Putamen (tissue), 1 donor: ENCODE data around the gene AGXT2.
A peak's percentile ranks its signal among the peaks of the same experiment; 100 is the strongest.

Source experiments
- DNase-seq: peaks from one replicate; pipeline ENCODE4 v3.0.0-alpha.2; 2016; ENCODE audit warnings: low spot score

Gene AGXT2

GRCh38 chr5:35047785-35048404 is at the start of gene AGXT2:
TSS of gene AGXT2 (minus strand) at chr5:35047949. CDS start at chr5:35047892, 57 bp downstream.
- no peak for DNase-seq

GRCh38 chr5:35096932-35097331 is 49.2 kb upstream of the AGXT2 start:
- DNase-seq = no peak

GRCh38 chr5:35096216-35096615 is 48.5 kb upstream of the AGXT2 start:
- no peak for DNase-seq

DNA sequence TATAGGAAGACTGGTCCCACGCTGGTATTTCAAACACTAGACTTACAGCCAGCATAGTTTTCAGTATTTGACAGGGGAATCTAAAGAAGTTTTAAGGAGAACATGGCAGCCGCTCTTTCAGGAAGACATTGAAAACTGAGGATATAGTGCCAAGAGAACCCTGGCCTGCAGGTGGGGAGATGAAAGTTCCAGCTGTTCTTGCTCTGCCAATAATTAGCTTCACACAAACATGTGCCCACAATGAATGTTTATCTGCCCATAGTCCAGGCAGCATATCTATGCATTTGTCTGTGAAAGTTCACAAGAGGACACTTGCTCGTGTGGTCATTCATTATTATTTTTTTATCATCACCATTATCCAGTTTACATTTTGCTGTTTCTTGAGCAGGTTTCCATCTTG is 47.6 kb upstream of the AGXT2 start:
- DNase-seq = no peak

- no peak for DNase-seq
Measured at GRCh38 chr5:35094948-35095347, 47.2 kb upstream of the AGXT2 start.

DNA sequence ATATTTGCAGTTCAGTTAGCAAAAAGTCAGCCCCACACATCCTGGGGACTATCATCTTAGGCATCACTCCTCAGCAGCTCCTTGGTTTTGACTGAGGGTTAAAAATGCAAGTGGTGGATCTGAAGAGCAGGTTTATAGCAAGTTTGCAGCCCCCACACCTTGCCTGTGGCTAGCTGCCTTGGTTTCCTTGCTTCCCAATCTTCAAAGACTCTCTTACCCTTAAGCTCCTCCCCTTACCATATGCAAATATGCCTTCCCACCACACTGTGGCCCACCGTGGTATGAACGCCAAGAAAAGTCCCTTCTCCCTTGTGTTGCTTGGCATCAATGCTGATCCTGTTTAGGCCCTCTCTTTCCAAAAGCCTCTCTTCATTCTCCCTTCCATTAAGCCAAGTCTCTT is 45.0 kb upstream of the AGXT2 start:
- no peak for DNase-seq

DNA sequence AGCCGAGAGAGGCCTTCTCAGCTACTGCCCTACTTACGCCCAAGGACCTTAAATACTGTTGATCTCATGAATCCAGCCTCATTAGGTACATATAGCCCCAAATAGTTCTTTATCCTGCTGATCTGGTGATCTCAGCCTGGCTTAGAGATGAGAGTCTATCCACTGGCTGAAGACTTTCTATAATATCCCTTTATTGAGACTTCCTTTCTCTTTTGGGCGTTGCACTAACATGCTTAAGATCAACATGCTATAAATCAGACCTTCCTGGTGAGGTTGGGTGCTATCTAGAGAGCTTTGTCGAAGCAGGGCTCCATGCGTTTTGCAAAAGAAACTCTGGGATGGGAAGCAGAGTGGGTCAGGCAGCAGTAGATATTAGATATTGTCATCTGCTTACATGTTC is 44.0 kb upstream of the AGXT2 start:
- DNase-seq = no peak

DNA sequence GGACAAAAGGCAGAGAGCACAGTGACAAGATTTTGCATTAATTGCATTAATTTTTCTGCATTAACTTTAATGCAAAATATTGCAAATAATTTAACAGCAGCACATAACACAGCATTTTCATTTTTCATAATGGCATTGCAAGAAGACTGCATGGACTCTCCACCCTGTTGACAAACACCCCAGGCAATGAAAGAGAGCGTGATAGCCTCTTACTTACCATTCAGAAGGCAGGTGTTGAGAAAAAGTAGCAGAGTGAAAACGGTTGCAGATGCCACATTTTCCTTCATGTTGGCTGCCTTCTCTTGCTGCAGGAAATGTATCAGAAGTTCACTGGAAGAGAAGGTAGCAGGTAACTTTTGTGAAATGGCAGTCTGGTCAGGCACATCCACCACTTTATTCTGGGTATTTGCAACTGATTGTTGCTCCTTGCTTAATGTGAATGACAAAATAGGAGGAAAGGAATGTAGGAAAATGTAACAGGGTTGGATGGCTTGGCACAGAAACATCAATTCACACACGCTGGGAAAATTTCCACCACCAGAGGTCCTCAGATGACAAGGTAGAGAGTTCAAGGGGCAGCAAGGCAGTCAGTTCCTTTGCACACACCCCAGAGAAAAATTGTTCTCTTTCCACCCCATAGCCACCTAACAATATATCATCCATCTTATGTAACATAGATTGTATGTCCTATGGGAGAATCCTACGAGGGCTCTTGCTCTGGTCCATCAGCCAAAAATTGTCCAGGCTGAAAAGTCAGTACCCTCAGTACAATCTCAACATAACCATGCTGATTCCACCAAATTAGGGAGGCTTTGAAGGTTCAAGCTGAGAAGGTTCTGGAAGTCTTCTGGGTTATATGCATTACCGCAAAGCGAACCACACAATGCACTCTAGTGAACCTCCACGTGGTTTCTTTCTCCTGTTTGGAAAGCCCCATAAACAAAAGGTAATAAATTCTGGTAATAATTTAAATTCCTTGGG is 41.9 kb upstream of the AGXT2 start:
- DNase-seq = peak; percentile 38

DNA sequence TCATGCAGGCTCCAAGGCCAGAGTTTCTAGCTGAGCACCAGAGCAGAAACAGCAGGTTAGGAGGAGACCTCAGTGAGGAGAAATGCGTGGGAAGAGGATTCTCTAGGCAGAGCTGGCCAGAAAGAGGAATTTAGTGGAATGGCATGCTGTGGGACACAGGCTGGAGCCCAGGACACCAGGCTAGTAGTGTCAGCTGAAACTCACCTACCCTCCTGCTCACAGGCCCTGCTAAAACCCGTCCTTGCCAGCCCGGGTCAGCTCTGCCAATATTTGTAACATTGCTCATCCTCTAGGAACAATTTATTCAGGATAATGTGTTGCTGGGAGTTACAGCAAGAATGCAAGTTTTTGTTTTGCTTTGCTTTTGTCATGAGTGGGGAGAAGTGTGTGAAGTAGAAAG is 40.2 kb upstream of the AGXT2 start:
- no peak for DNase-seq

- DNase-seq = no peak
Measured at GRCh38 chr5:35083150-35083549, 35.4 kb upstream of the AGXT2 start.

- no peak for DNase-seq
Measured at GRCh38 chr5:35082530-35082929, 34.8 kb upstream of the AGXT2 start.

GRCh38 chr5:35081134-35081533 is 33.4 kb upstream of the AGXT2 start:
- DNase-seq = no peak

- DNase-seq = no peak
Measured at GRCh38 chr5:35073160-35073559, 25.4 kb upstream of the AGXT2 start.

DNA sequence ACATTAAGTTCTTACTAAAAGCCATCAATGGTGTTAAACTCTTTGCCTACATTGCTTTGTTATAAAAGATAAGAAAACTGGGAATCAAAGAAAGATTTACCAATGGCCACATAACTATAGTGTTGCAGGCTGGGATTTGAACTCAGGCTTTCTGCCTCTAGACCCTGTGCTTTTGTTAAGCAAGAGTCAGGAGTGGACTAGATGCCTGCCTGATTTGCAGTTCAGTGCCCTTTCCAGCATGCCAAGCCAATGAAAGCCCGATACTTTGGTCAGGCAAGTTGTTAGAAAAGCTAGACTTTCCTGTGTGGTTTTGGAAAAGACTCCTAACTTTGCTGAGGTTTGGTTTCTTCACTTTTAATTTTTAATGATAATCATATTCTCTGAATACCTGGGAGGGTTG is 21.4 kb upstream of the AGXT2 start:
- DNase-seq = no peak

DNA sequence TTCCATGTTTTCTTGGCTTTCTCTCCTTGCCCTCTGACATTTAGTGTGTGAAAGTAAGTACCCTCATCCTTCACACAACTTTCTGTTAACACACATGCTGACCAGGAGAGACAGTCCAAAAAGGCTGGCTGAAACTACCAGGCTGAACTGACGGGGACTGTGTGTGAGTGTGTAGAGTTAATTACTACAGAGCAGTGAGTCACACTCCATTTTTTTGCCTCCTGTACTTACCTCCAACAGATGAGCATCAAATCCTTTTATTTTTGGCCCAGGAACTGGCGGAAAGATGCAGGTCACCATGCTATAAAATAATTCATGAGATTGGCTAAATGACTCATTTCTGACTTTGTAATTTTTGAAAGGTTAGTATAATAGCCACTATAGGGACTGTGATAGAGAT is 20.2 kb upstream of the AGXT2 start:
- no peak for DNase-seq

GRCh38 chr5:35066260-35066795 is 18.6 kb upstream of the AGXT2 start:
- no peak for DNase-seq

DNA sequence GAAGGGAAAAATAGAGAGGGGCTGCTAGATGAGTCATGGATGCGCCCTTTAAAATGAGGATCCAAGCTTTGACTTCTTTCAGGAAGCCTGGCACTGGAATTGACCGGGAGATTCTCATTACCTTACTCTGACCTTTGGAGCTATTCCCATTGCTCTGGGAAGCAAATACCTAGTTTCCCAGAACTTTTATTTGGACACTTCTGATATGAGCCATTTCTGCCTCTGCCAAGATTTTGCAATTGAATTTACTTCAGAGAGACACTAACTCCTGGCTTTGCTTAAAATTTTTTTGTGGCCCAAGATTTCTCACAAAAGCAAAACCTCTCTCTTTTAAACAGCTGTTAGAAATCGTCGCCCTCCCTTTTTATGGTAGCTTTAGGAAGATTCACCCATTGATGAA is 15.7 kb upstream of the AGXT2 start:
- DNase-seq = no peak

DNA sequence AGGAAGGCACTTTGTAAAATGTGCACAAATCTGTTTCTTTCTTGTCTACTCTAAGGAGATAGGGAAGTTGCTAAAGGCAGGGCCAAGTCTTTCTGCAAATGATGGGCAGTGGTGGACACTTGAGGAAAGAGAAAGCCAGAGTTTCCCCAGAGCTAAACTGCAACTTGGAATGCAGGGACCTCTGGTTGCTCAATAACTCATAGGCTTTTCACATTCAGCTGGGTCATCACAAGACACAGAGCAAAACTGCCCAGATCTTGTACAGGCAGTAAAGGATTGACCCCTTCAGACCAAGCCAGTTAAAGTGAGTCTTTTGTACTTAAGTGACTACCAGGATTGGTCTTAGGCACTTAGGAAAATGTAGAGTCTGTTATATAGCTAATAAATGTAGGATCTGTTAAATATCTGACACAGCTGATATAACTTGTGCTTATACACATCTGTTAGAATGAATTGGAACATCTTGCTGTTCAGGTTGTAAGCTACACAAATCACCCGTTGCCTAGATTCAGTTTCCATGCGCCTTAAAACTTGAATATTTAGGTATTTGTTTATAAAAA is 13.5 kb upstream of the AGXT2 start:
- no peak for DNase-seq

- DNase-seq = no peak
Measured at GRCh38 chr5:35060236-35060635, 12.5 kb upstream of the AGXT2 start.

DNA sequence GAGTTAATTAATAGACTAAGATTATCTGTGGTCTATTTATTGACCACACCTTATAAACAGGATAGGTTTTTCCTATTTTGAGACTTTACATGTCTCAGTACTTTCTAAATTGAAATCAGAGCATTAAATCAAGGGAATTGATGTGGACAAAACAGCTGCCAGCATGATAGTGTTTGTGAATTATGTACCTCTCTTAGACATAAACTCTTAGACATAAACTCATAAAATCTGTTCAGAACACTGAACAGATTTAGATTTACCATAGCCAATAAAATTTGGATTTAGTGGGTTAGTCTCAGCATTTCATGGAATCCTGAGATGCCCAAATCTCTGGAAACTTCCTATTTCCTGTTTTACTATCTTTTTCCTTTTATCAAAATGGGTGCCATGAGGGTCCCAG is 11.5 kb upstream of the AGXT2 start:
- no peak for DNase-seq

- DNase-seq = no peak
Measured at GRCh38 chr5:35058374-35058788, 10.6 kb upstream of the AGXT2 start.

DNA sequence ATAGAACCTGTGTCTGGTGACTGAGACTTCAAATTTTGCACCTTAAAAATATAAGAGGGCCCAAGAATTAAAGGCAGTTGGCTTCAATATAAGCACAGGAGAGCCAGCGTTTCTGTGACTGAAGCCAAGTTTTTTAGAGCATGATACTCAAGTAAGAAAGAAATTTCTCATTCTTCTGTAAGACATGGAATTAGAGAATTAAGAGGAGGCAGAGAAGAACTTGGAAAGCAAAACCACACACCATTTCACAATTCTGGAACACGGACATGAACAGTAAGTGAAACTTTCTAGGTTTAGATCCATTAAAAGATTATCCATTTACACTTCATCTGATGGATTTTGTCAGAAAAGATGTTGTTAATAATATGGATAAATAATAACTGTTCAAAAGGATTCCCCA is 8.9 kb upstream of the AGXT2 start:
- no peak for DNase-seq

GRCh38 chr5:35052838-35053237 is 5.1 kb upstream of the AGXT2 start:
- DNase-seq = no peak
